HCT116 (cell line): ENCODE measurements around the gene IGSF9.

Experiments used
- CEBPB ChIP-seq: IDR thresholded peaks from 2 replicates; pipeline ENCODE4 v1.6.1; 2012; ENCODE audit warnings: low read depth
- CTCF ChIP-seq, 3 experiments: fragments of 200-600 bp in 1 of 3; sonication (generic) in 1 of 3; IDR thresholded peaks in 2 of 3; conservative IDR thresholded peaks in 1 of 3; 2 replicates each; pipeline ENCODE4 v1.5.1; 2012 to 2017; ENCODE audit warnings: low read depth in 2 of 3, low read length in 2 of 3, antibody characterized with exemption in 1 of 3, borderline replicate concordance in 1 of 3, control low read depth in 1 of 3, mild to moderate bottlenecking in 1 of 3, mixed read lengths in 1 of 3, mixed run types in 1 of 3, moderate library complexity in 1 of 3; ENCODE audit not compliant: insufficient read depth in 1 of 3
- EGR1 ChIP-seq: IDR thresholded peaks from 2 replicates; pipeline ENCODE4 v1.6.1; 2012; ENCODE audit warnings: low read depth
- EZH2 ChIP-seq: fragments of 200-600 bp; sonication (generic); IDR thresholded peaks from 2 replicates; pipeline ENCODE4 v1.6.1; 2017; ENCODE audit warnings: antibody characterized with exemption, mixed run types
- EZH2phosphoT487 ChIP-seq: fragments of 200-600 bp; IDR thresholded peaks from 2 replicates; pipeline ENCODE4 v1.6.1; 2018; ENCODE audit warnings: antibody characterized with exemption, borderline replicate concordance
- MAX ChIP-seq: IDR thresholded peaks from 2 replicates; pipeline ENCODE4 v1.6.1; 2012
- POLR2A ChIP-seq: IDR thresholded peaks from 2 replicates; pipeline ENCODE4 v1.7.0; 2011; ENCODE audit warnings: borderline replicate concordance; ENCODE audit not compliant: insufficient read depth, insufficient read length; ENCODE audit errors: extremely low read depth
- POLR2AphosphoS5 ChIP-seq: IDR thresholded peaks from 2 replicates; pipeline ENCODE4 v1.6.1; 2011; ENCODE audit warnings: mild to moderate bottlenecking, low read depth, low read length, moderate library complexity
- RAD21 ChIP-seq: IDR thresholded peaks from 2 replicates; pipeline ENCODE4 v1.6.1; 2012; ENCODE audit warnings: low read depth, mild to moderate bottlenecking
- REST ChIP-seq: IDR thresholded peaks from 2 replicates; pipeline ENCODE4 v1.6.1; 2012; ENCODE audit warnings: low read depth
- SIN3A ChIP-seq: IDR thresholded peaks from 2 replicates; pipeline ENCODE4 v1.6.1; 2012; ENCODE audit warnings: low read depth
- YY1 ChIP-seq: IDR thresholded peaks from 2 replicates; pipeline ENCODE4 v1.6.1; 2011; ENCODE audit warnings: low read length, low read depth, moderate library complexity, mild to moderate bottlenecking; ENCODE audit not compliant: insufficient replicate concordance; ENCODE audit errors: extremely low read depth

- TF ChIP-seq POLR2A (no peak), EGR1 (no peak), CTCF (IDR thresholded peaks at IDR 0.05 in 2 of 3, conservative IDR thresholded peaks at IDR 0.05 in 1 of 3; ENCODE audit: borderline replicate concordance in 1 of 3, insufficient read depth in 1 of 3, low read depth in 2 of 3, low read length in 2 of 3) (no peak), POLR2AphosphoS5 (no peak), EZH2 (no peak), CEBPB (no peak), EZH2phosphoT487 (no peak), YY1 (no peak), MAX (no peak), SIN3A (no peak), RAD21 (no peak), REST (no peak)
Observed at GRCh38 chr1:159941591-159942560, 3.5 kb downstream of the IGSF9 start.
